Inflammatory macrophage treated with lipopolysaccharide for 1 hour (primary cell): ENCODE results near the gene PDXP.

Source experiments
- DNase-seq, 2 donors: peaks; one replicate each; pipeline ENCODE4 v3.0.0-alpha.2; 2020 to 2022

Gene PDXP

DNA sequence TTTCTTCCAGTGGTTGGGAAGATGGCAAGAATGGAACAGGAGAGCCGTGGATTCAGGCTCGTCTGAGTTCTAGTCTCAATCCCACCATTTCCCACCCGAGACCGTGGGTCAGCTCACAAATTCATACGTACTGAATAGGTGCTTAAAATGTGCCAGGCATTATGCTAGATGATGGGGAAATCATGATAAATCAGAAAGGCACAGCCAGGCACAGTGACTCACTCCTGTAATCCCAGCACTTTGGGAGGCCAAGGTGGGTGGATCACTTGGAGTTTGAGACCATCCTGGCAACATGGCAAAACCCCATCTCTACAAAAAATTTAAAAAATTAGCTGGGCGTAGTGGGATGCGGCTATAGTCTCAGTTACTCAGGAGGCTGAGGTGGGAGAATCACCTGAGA is 45.4 kb downstream of the PDXP start:
- no peak for DNase-seq

DNA sequence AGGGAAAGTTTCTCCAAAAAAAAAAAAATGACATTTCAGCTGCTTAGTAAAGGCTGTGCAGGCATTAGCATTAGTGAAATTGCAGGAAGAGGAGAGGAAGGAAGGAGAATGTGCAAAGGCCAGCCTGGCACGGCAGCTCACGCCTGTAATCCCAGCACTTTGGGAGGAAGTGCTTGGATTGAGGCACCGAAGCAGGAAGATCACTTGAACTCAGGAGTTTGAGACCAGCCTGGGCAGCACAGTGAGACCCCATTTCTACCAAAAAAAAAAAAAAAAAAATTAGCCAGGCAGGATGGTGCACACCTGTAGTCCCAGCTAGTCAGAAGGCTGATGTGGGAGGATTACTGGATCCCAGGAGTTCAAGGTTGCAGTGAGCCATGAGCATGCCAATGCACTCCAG is 46.1 kb downstream of the PDXP start:
- DNase-seq = no peak

DNA sequence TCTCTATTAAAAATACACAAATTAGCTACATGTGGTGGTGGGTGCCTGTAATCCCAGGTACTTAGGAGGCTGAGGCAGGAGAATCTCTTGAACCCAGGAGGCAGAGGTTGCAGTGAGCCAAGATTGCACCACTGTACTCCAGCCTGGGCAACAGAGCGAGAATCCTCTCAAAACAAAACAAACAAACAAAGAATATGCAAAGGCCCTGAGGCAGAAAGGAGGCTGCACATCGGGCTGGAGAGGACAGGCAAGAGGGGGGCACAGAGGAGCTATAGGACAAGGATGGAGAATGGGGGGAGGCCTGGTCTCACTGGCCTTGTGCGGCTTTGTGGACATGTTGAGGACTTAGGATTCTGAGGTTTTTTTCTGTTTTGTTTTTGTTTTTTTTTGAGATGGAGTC is 46.7 kb downstream of the PDXP start:
- no peak for DNase-seq

DNA sequence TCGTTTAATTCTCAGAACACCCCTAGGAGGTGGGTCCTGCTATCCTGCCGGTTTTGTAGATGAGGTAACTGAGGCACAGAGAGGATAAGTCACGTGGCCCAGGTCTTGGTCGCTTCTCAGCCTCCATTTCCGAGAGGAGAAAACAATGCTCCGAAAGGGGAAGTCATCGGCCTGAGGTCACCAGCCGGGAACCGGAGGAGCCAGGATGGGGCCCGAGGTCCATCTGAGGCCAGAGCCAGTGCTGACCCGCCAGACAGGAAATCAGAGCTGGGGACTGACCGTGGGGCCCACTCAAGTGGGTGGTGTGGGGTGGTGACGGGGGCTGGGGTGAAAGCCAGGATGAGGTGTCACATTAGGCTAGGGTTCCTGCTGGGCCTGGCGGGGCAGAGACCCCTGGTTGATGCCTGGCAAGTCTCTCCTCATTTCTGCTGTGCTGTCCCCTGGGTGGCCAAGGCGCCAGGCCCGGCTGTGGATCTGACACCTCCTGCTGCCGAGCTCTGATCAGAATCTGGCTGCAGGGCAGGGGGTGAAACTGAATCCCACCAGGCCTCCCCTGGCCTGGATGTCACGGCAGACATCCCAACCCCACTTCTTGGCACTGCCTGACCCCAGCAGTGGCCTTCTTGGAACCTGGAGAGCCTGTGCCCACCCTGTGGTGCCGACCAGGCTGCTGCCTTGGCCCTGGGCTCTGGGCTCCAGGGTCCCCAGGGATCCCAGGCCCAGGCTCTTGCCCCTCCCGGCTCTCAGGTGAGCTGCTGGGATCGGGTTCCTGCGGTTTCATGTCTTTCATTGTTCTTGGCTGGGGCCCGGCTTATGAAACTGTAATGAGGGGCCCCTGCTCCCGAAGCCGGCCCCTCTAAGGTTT is 50.3 kb downstream of the PDXP start:
- peak; percentile 22 to 48 for DNase-seq

DNA sequence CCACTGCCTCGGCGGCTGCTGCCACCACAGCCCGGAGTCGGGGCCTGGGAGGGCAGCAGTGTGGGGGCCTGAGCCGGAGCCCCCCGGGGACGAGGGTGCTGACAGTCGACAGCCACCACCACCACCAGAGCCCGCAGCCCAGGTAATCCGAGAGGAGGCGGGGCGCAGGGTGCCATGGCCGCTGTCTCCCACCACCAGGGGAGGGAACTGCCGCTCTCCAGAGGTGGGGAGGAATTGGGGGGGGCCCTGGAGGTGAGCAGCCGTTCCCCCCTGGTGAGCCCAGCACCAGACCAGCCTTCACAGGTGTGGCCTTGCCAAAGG is 50.9 kb downstream of the PDXP start:
- no peak for DNase-seq

DNA sequence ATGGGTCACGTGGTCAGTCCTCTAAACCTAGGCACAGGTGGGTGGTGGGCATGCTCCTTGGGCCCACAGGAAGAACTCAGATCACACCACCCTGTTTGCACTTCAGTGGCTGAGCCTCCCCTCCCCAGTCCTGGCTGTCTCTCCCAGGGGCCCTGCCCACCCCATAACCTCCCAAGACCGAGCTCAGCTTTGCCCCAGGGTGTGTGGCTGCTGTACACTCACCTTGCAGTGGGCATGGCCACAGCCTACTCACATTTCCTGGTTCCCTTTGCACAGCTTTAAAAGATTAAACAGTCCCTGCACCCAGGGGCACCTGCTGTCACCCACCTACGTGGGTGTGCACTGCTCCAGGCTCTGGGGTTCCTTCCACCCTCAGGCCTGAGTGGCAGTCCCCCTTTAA is 52.2 kb downstream of the PDXP start:
- DNase-seq = no peak

DNA sequence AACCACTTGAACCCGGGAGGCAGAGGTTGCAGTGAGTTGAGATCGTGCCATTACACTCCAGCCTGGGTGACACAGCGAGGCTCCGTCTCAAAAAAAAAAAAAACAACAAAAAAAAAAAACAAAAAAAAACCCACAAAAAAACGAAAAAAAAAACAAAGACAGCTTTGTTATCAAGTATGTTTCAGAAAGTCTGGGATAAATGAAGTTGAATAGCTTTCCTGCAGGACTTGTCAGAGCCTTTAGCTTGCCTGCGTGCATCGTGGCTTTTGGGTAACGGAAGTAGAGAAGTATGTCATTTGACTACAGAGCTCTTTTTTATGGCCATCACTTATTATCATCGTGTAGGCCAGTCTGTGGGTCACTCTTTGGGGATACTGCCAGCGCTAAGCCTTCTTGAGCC is 53.0 kb downstream of the PDXP start:
- no peak for DNase-seq

DNA sequence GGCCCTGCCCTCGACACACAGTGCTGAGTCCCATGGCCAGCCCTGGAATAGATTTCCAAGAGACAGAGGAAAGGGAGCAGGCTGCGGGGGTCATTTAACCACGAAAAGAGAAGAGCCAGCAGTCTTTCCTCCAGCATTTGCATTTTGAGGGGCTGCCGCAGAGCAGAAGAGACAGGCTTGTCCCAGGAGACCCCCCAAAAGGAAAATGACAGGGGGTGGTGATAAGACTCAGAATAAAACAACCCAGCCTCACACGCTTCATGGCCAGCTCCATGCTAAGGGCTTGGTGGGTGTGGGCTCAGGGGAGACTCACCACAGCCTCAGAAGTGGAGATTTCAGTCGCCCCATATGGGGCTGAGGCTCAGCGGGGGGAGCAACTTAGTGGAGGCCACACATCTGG is 55.2 kb downstream of the PDXP start:
- DNase-seq = no peak

DNA sequence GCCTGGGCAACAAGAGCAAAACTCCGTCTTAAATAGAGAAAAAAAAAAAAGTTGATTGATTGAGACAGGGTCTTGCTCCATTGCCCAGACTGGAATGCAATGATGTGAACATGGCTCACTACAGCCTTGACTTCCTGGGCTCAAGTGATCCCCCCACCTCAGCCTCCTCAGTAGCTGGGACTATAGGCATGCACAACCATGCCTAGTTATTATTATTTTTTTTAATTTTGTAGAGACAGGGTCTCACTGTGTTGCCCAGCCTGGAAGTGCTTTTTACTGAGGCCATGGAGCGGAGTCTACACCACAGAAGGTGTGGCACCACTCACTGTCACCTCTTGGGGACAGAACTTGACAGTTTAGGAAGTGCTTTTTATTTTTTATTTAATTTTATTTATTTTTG is 56.1 kb downstream of the PDXP start:
- no peak for DNase-seq

DNA sequence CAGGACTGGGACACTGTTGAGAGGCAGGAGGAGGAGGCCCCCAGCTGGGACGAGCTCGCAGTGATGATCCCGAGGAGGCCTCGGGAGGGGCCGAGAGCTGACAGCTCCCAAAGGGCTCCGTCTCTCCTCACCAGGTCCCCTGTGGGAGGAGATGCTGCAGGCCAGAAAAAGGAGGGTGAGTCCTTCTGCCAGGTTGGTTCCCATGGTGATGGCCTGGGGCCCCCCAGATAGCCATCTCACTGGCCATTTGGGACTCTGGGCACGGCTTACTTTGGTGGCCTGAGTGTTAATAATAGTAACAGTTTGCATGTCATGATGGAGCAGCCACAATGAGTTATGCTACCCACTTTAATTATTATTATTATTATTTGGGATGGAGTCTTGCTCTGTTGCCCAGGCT is 57.2 kb downstream of the PDXP start:
- no peak for DNase-seq
